Fibroblast of upper back skin (primary cell): ENCODE results near the gene SART3.
A peak's percentile ranks its signal among the peaks of the same experiment; 100 is the strongest.
"Not testable (repeated sequence)": the region's sequence is repeated elsewhere in the genome, so short reads cannot be mapped to it uniquely, and the experiment has no call there.

Experiments
- DNase-seq: peaks from one replicate; pipeline ENCODE4 v3.0.0-alpha.2; 2013

SART3 gene

DNA sequence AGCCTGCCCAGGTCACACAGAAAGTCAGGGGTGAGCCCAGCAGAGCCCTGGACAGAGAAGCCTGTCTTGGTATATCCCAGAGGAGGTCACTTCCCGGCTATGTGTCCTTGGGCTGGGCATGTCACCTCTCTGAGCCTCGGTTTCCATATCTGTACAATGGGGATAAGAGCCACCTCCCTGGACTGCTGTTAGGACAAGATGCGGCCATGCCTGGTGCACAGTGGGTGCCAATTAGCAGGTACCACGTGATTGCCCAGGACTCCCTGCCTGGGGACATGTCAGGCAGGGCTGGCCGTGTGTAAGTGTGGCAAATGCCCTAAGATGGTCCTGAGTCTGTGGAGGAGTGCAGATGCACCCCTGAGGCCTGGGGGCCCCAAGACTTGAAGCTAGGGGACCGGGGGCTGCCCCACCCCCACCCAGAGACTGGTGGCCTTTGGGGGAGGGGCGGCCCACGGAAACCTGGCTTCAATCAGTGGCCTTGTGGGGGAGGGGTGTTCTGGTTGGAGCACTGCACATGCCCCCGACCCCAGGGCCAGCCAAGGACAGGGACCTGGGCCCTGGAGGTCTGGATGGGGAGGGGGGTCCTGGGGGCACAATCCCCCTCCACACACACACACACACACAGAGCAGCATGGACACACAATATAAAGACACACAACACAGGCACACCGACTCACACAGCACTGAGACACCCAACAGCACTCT lies 36.0 kb upstream of the SART3 start:
- DNase-seq = no peak

- DNase-seq = no peak
Measured at GRCh38 chr12:108595711-108596647, 35.0 kb upstream of the SART3 start.

DNA sequence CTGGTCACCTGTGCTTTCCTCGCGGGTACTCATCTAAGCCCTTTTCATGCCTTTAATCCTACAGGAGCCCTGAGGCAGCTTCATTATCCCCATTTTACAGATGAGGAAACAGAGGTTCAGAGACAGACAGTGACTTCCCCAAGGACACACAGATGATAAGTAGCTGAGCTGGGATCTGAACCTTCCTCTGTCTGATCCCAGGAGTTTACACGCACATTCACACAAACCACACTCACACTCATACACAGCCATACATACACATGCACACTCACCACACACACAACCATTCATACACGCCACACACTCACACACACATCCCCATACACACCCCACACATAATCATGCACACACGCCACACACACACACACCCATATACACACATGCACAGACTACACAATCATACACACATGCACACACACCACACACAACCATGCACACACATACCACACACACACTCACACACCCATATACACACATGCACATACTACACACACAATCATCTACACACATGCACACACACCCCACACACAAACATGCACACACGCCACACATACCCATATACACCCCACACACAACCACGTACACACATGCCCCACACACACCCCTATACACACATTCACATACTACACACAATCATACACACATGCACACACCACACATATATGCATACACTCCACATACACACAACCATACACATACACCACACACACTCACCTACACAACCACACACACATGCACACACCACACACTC lies 34.2 kb upstream of the SART3 start:
- DNase-seq = no peak

DNA sequence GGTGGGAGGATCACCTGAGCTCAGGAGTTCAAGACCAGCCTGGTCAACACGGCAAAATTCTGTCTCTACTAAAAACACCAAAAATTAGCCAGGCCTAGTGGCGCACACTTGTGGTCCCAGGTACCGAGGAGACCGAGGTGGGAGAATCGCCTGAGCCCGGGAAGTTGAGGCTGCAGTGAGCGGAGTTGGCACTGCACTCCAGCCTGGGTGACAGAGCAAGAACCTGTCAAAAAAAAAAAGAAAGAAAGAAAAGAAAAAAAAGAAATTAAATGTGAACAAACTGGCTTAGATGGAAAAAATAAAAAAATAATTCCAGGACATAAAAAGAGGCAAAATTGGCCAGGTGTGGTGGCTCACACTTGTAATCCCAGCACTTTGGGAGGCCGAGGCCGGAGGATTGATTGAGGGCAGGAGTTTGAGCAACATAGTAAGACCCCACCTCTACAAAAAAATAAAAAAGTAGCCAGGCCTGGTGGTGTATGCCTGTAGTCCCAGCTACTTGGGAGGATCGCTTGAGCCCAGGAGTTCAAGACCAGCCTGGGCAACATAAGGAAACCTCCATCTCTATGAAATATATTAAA lies 33.4 kb upstream of the SART3 start:
- DNase-seq = no peak

DNA sequence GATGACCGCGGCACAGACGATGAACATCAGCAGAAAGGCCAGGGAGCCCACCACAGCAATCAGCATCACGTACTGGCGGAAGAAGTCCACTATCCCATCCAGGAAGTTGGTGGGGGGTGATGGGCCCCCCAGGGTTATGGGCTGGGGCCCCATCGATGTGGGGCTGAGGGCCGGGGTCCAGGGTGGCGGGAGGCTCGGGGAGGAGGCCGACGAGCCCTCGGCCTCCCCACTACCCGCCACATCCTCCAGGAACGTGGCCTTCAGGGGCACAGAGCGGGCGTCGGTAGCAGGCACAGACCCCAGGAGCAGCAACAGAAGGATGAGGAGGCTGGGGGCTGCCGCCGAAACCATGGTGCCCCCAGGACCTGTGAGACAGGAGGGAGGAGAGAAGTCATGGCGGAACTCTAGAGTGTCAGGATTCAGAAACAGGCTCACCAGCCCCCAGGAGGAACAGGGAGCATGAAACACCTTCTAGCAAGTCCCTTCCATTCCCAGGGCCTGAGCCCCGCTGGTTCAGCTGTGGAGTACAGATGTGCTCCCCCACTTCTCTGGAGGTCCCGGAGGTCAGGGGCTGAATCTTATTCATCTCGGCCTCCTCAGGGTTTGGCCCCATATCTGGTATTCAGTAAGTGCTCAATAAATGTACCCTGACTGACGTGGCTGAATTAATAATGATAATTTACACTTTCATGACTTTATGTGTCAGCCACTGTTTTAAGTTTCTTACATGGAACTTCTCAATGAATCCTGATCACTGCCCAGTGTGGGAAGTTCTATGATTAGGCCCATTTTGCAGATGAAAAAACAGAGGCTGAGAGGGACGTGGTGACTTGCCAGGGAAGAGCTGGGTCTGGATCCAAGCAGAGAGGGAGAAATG lies 31.3 kb upstream of the SART3 start:
- no peak for DNase-seq

- no peak for DNase-seq
Measured at GRCh38 chr12:108591267-108591980, 30.5 kb upstream of the SART3 start.

- DNase-seq = not testable (repeated sequence)
Measured at GRCh38 chr12:108590463-108590862, 29.5 kb upstream of the SART3 start.

DNA sequence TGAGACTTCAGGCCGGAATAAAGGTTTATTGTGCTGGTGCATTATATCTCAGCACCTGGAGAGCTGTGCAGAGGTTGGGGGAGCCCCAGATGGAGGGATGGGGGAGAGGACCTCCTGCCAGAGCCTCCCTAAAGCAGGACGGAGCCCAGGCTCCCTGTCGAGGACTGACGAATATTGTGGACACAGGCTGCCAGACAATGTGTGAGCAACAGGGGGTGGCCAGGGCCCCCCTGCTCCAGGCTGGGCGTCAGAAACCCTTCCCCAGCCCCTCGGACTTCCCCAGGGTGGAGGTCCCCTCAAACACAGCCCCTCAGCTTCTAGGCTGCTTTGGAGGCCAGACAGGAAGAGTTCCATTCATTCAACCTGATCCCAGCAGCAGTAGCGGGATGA lies 28.9 kb upstream of the SART3 start:
- DNase-seq = no peak

DNA sequence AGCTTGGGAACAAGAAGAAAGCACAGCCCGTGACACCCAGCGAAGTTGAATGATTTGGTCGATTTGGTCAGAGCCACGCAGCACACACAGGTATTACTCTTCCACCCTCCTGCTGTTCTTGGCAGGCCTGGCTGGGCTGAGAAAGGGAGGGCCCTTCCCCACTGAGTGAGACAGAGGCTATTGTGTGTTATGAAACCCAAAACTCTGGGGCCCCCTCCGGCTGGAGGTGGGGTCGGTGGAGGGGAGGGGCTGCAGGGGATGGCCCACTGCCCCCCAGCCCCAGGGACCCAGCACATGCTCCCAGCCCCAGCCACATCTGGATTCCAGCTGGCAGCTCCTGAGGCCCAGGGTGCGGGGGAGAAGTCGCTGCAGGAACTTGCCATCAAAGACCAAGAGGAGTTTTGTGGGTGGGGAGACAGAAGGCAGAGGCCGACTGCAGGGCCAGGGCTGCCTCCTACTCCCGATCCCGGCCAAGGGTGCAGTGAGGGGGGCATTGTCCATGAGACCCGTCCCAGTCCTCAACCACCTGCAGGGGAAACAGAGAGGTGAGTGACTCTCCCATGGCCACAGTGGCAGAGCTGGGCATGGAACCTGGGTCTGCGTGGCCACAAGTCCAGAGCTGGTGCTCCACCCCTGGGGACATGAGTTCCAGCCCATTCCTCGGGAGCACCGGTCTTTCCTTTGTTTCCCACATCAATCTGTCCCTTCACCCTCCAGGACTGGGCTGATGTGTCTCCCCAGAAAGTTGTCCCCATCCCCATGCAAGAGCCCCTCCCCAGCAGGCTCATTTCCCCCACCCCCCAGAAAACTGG lies 28.3 kb upstream of the SART3 start:
- DNase-seq = peak; percentile 88

DNA sequence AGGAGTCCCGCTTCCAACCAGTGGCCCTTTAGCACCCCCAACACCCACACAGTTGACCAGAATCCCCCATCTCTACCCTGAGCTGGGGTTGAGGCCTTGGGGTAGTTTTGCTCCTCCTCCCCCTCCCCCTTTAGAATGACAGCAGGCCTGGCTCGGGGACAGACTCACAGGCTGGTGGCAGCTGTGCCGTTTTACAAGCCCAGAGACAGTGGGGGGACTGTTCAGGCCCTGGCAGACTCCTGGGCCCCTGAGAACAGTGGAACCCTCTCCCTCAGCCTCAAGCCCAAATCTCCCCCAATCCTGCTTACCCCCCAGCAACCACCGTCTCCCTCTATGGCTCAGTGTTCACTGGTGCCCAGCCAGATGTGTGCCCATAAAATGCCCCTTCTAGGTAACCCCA lies 26.9 kb upstream of the SART3 start:
- DNase-seq = no peak

GRCh38 chr12:108586306-108586705 lies 25.3 kb upstream of the SART3 start:
- DNase-seq = no peak

- DNase-seq = peak; percentile 63
Measured at GRCh38 chr12:108585864-108586263, 24.9 kb upstream of the SART3 start.

GRCh38 chr12:108584456-108585065 lies 23.6 kb upstream of the SART3 start:
- no peak for DNase-seq

DNA sequence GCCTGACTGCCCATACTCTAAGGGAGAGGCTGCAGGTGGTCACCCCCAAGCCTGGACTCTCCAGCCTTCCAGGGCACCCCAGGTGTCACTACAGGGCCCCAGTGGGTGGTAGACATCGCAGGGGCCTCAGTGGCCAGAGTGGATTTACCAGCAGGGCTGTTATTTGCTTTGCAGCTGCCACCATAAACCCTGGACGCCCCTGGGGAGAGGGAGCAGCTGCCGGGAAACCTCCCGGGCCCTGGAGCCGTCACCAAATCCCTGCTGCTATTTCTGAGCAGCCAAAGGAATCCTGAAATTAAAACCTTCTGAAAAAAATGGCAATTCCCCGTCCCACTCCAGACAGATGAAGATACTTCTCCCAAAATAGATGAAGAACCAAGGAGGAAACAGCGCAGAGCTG lies 23.0 kb upstream of the SART3 start:
- DNase-seq = no peak

DNA sequence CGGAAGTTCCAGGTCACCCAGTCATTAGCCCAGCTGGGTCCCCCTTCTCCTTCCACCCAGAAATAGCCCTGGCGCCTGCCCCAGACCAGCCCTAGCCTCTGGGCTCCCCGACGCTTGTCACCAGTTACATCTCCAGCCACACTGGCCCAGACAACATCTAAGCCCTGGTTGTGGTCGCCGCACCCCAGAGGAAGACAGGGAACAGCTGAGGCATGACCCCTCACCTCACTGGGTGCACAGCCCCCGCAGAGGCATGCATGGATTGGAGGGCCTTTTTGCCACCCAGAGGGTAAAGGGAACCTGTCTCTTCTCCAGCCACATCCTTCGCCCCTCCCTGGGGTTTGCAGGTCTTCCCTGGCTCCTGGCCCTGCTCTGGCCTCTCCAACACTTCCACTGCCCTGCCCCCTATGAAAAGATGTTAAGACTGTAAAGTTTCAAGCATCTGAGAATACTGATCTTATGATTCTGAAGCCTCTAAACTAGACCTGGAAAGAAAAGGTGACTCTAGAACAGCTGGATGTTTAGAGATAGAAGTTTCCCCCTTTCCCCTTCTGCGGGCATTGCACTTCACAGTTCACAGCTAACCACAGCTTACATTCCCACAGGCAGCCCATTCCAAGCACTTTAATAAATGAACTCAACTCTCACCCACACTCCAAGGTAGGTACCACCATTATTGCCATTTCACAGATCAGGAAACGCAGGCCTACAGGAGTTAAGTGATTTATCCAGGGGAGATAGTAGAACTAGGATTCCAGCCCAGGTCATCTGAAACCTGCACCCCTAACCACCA lies 22.2 kb upstream of the SART3 start:
- DNase-seq = no peak

GRCh38 chr12:108582509-108582908 lies 21.5 kb upstream of the SART3 start:
- no peak for DNase-seq

GRCh38 chr12:108581311-108582227 lies 20.6 kb upstream of the SART3 start:
- DNase-seq = no peak

- no peak for DNase-seq
Measured at GRCh38 chr12:108580531-108580930, 19.6 kb upstream of the SART3 start.
